ENCODE results near the gene ZNF710. TPM values are rescaled to one million over a fixed set of nuclear protein-coding genes. Genes with fewer than 3 reads are reported as not detected.

Gene ZNF710
- polyA plus RNA-seq, 1 of the 3 experiments (the other 2 are of a cell fraction): 2.7 TPM

DNA sequence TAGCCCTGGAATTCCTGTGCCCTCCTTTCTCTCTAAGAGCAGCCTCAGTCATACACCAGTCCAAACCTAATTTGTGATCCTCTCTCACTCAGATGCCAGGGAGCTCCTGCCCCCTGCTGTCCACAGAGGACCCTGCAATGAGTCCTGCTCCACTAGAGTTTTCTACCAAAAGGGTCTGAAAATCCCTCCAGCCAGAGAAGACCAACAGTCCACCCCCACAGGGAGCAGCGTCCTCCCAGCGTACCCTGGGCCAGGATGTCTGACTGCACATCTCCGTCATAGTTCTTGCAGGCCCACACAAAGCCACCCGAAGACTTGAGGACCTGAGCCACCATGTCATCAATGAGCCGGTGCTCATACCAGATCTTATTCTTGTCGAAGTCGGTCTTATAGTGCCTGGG lies 85.7 kb downstream of the ZNF710 start:
- Histone ChIP-seq H3K27me3 (ENCODE audit: insufficient read depth) (no peaks in the 10 kb centered on the region), H3K9me3 (no peaks in the 10 kb centered on the region), H3K4me3 (ENCODE audit: low read depth in 2 of 2, low read length in 1 of 2) (no peak overlapping the region; a peak in 1 of 4 replicates), H3K9me2 (no peaks in the 10 kb centered on the region), H3K4me2 (no peak overlapping the region), H3F3A (replicated peaks; ENCODE audit: insufficient read depth) (no peaks in the 10 kb centered on the region), H3K9ac (no peak overlapping the region), H3K27ac (ENCODE audit: low read depth in 2 of 2, low read length in 1 of 2) (no peak overlapping the region), H3K79me2 (ENCODE audit: insufficient read depth) (no peaks in the 10 kb centered on the region), H4K20me1 (ENCODE audit: insufficient read depth) (no peaks in the 10 kb centered on the region), H3K4me1 (ENCODE audit: control insufficient read depth in 1 of 2, insufficient read depth in 2 of 2, low read depth in 1 of 2, low read length in 1 of 2) (no peaks in the 10 kb centered on the region), H3K36me3 (replicated peaks in 1 of 2; ENCODE audit: control insufficient read depth in 1 of 2, insufficient read depth in 2 of 2, low read length in 1 of 2) (peaks cover 5 to 6% of the 10 kb centered on the region in 2 experiments), H2AFZ (ENCODE audit: low read depth) (no peak overlapping the region)
- TF ChIP-seq RCOR1 (IDR thresholded peaks at IDR 0.05; ENCODE audit: low read length) (no peak), SMC3 (IDR thresholded peaks at IDR 0.05; ENCODE audit: low read depth, low read length) (peak; percentile 48), RAD21 (IDR thresholded peaks at IDR 0.05; ENCODE audit: low read length) (peak; percentile 69)
- TF ChIP-seq, protein P1, sequence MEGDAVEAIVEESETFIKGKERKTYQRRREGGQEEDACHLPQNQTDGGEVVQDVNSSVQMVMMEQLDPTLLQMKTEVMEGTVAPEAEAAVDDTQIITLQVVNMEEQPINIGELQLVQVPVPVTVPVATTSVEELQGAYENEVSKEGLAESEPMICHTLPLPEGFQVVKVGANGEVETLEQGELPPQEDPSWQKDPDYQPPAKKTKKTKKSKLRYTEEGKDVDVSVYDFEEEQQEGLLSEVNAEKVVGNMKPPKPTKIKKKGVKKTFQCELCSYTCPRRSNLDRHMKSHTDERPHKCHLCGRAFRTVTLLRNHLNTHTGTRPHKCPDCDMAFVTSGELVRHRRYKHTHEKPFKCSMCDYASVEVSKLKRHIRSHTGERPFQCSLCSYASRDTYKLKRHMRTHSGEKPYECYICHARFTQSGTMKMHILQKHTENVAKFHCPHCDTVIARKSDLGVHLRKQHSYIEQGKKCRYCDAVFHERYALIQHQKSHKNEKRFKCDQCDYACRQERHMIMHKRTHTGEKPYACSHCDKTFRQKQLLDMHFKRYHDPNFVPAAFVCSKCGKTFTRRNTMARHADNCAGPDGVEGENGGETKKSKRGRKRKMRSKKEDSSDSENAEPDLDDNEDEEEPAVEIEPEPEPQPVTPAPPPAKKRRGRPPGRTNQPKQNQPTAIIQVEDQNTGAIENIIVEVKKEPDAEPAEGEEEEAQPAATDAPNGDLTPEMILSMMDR (IDR thresholded peaks at IDR 0.05): peak; percentile 77
- ChIA-PET CTCF (interaction anchor here (0.6 to 2.9 kb wide), 5 partner anchors 10 to 192 kb away, joined by 3 to 12 read pairs (median 3); no protein-coding TSS in a partner anchor), POLR2A (no interaction called here)
- peak; percentile 77 for DNase-seq
- 86% methylated on average over 7 of the region's 7 CpGs for WGBS (ENCODE audit: low lambda C conversion rate)

DNA sequence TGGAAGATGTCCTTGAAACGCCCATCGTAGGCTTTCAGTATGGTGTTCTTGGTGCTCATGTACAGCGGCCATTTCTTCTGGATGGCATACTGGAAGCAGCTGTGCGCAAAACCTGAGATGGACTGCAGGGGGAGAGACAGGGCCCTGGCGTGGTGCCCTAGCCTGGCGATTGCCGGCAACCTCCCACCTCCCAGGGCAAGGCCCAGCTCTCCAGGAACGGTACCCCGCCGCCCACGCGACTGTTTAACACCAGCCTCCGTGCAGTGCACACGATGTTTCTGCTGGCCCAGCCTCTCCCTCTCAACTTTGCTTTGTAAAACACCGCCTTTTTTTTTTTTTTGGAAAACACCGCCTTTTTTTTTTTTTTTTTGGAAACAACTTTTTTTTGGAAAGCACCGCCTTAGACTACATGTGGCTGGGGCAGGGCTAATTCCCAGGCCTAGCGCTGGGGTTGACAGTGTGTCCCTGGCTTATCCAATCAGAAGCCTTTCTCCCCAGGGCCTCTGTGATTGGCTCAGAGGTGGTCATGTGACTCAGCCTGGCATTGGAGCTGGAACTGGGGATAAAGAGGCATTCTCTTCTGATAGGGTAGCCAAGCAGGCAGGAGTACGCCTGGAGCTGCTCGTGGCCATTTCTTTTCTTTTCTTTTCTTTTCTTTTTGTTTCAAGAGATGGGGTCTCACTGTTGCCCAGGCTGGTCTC lies 86.5 kb downstream of the ZNF710 start:
- peaks cover 5 to 6% of the 10 kb centered on the region in 2 experiments for H3K36me3 ChIP-seq (replicated peaks in 1 of 2; ENCODE audit: control insufficient read depth in 1 of 2, insufficient read depth in 2 of 2, low read length in 1 of 2)
- TF ChIP-seq EZH2phosphoT487 (IDR thresholded peaks at IDR 0.05; ENCODE audit: borderline replicate concordance, low read depth) (no peak), SIN3A (IDR thresholded peaks at IDR 0.05; ENCODE audit: borderline replicate concordance, low read depth, low read length) (no peak), YY1 (IDR thresholded peaks at IDR 0.05; ENCODE audit: low read depth) (no peak), NFIC (IDR thresholded peaks at IDR 0.05; ENCODE audit: borderline replicate concordance) (peak; percentile 51; the same call in 1 of the 2 replicates), FOSL2 (IDR thresholded peaks at IDR 0.05; ENCODE audit: borderline replicate concordance, low read depth) (no peak), FOXJ3 (CRISPR knock-in tag; IDR thresholded peaks at IDR 0.05) (no peak), MEF2A (IDR thresholded peaks at IDR 0.05; ENCODE audit: borderline replicate concordance, low read depth) (no peak), MXI1 (IDR thresholded peaks at IDR 0.05; ENCODE audit: low read depth, low read length) (no peak), RXRA (IDR thresholded peaks at IDR 0.05; ENCODE audit: borderline replicate concordance, low read depth) (no peak), CHD2 (IDR thresholded peaks at IDR 0.05; ENCODE audit: low read length, partially characterized antibody) (no peak)
- TF ChIP-seq, protein P2, sequence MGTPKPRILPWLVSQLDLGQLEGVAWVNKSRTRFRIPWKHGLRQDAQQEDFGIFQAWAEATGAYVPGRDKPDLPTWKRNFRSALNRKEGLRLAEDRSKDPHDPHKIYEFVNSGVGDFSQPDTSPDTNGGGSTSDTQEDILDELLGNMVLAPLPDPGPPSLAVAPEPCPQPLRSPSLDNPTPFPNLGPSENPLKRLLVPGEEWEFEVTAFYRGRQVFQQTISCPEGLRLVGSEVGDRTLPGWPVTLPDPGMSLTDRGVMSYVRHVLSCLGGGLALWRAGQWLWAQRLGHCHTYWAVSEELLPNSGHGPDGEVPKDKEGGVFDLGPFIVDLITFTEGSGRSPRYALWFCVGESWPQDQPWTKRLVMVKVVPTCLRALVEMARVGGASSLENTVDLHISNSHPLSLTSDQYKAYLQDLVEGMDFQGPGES (IDR thresholded peaks at IDR 0.05; ENCODE audit: low read depth, low read length): no peak
- TF ChIP-seq, protein P3, sequence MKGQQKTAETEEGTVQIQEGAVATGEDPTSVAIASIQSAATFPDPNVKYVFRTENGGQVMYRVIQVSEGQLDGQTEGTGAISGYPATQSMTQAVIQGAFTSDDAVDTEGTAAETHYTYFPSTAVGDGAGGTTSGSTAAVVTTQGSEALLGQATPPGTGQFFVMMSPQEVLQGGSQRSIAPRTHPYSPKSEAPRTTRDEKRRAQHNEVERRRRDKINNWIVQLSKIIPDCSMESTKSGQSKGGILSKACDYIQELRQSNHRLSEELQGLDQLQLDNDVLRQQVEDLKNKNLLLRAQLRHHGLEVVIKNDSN (IDR thresholded peaks at IDR 0.05; ENCODE audit: borderline replicate concordance, low read depth): peak; percentile 72; the same call in 1 of the 2 replicates
- TF ChIP-seq, protein P1 (IDR thresholded peaks at IDR 0.05): peak; percentile 12; the same call in 1 of the 2 replicates
- TF ChIP-seq, protein P4, sequence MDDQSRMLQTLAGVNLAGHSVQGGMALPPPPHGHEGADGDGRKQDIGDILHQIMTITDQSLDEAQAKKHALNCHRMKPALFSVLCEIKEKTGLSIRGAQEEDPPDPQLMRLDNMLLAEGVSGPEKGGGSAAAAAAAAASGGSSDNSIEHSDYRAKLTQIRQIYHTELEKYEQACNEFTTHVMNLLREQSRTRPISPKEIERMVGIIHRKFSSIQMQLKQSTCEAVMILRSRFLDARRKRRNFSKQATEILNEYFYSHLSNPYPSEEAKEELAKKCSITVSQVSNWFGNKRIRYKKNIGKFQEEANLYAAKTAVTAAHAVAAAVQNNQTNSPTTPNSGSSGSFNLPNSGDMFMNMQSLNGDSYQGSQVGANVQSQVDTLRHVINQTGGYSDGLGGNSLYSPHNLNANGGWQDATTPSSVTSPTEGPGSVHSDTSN (IDR thresholded peaks at IDR 0.05): no peak
- TF ChIP-seq, protein P5, sequence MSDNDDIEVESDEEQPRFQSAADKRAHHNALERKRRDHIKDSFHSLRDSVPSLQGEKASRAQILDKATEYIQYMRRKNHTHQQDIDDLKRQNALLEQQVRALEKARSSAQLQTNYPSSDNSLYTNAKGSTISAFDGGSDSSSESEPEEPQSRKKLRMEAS (IDR thresholded peaks at IDR 0.05; ENCODE audit: low read depth): no peak
- no peak overlapping the region for H3K4me3 ChIP-seq (ENCODE audit: low read depth in 2 of 2, low read length in 1 of 2)
- POLR2A ChIA-PET: no interaction called here
- H3K79me2 ChIP-seq (ENCODE audit: insufficient read depth): no peaks in the 10 kb centered on the region
- no peak overlapping the region for H3K9ac ChIP-seq
- H3K4me2 ChIP-seq: no peak overlapping the region
- H3K9me3 ChIP-seq: no peaks in the 10 kb centered on the region
- no peak overlapping the region for H2AFZ ChIP-seq (ENCODE audit: low read depth)
- H3K27me3 ChIP-seq (ENCODE audit: insufficient read depth): no peaks in the 10 kb centered on the region
- H4K20me1 ChIP-seq (ENCODE audit: insufficient read depth): no peaks in the 10 kb centered on the region
- no peak overlapping the region for H3K27ac ChIP-seq (ENCODE audit: low read depth in 2 of 2, low read length in 1 of 2)
- no peaks in the 10 kb centered on the region for H3F3A ChIP-seq (replicated peaks; ENCODE audit: insufficient read depth)
- no peaks in the 10 kb centered on the region for H3K4me1 ChIP-seq (ENCODE audit: control insufficient read depth in 1 of 2, insufficient read depth in 2 of 2, low read depth in 1 of 2, low read length in 1 of 2)
- CTCF ChIA-PET: interaction anchor here (0.8 to 2.9 kb wide), 6 partner anchors 11 to 193 kb away, joined by 3 to 12 read pairs (median 5); partner anchors contain the start of gene IDH2
- no peaks in the 10 kb centered on the region for H3K9me2 ChIP-seq
- DNase-seq: peak; percentile 77
- WGBS (ENCODE audit: low lambda C conversion rate): 81% methylated on average over 17 of the region's 20 CpGs
